Mammary epithelial cell (primary cell): ENCODE results near the gene NTN5.

ENCODE experiments used
- CTCF ChIP-seq, 2 donors: IDR thresholded peaks in 1 of 2; conservative IDR thresholded peaks in 1 of 2; 2 replicates each; pipeline ENCODE4 v1.5.1; 2011 to 2012; ENCODE audit warnings: inconsistent platforms in 2 of 2, low read length in 2 of 2, mild to moderate bottlenecking in 2 of 2, control low read depth in 1 of 2, low read depth in 1 of 2; ENCODE audit not compliant: insufficient read depth in 1 of 2; ENCODE audit errors: extremely low read depth in 1 of 2
- EZH2 ChIP-seq: IDR thresholded peaks from 2 replicates; pipeline ENCODE4 v1.6.1; 2012; ENCODE audit warnings: low read length, inconsistent platforms, borderline replicate concordance

- TF ChIP-seq EZH2 (no peak), CTCF (conservative IDR thresholded peaks at IDR 0.05 in 1 of 2, IDR thresholded peaks at IDR 0.05 in 1 of 2; ENCODE audit: extremely low read depth in 1 of 2, insufficient read depth in 1 of 2, low read depth in 1 of 2, low read length in 2 of 2) (no peak)
Measured at GRCh38 chr19:48659768-48660167, 13.0 kb downstream of the NTN5 start.
